ENCODE measurements around the gene CAMK1D. TPM values are rescaled to one million over a fixed set of nuclear protein-coding genes. Genes with fewer than 3 reads are reported as not detected.
A peak's percentile ranks its signal among the peaks of the same experiment; 100 is the strongest.

CAMK1D gene
- polyA plus RNA-seq, 1 donor (not counting 4 experiments of a cell fraction or from before 2014, with no cell fraction given) = 0.76 TPM

GRCh38 chr10:12350925-12351324, 1.6 kb downstream of the CAMK1D start:
- Histone ChIP-seq H3K9me1 (ENCODE audit: control insufficient read depth, extremely low read depth, insufficient read depth, low read length) (no peaks in the 10 kb centered on the region), H3K36me3 (ENCODE audit: control insufficient read depth in 2 of 2, extremely low read depth in 1 of 2, insufficient read depth in 2 of 2, low read length in 2 of 2) (no peaks in the 10 kb centered on the region), H3K4me3 (ENCODE audit: control insufficient read depth in 2 of 3, extremely low read depth in 1 of 3, insufficient read depth in 2 of 3, low read depth in 1 of 3, low read length in 3 of 3) (peak overlapping the region in 2 of 3 experiments; percentile 68 to 78), H2AFZ (ENCODE audit: control insufficient read depth, low read length) (no peak overlapping the region), H3K27me3 (ENCODE audit: control insufficient read depth, extremely low read depth, insufficient read depth, low read length) (peaks cover 28% of the 10 kb centered on the region), H3K4me2 (ENCODE audit: control insufficient read depth, extremely low read depth, insufficient read depth, low read depth, low read length) (peak overlapping the region; percentile 99), H3K4me1 (ENCODE audit: control insufficient read depth, extremely low read depth, insufficient read depth, low read length) (peaks cover 8% of the 10 kb centered on the region), H3K9ac (ENCODE audit: control insufficient read depth, extremely low read depth, insufficient read depth, low read length) (peak overlapping the region; percentile 62), H3K9me3 (ENCODE audit: control insufficient read depth, low read depth, low read length) (no peaks in the 10 kb centered on the region), H3K27ac (ENCODE audit: control insufficient read depth, insufficient read depth, low read length) (no peak overlapping the region), H4K20me1 (ENCODE audit: control insufficient read depth, extremely low read depth, insufficient read depth, low read length) (no peaks in the 10 kb centered on the region), H3K79me2 (ENCODE audit: control insufficient read depth, insufficient read depth, low read length) (no peaks in the 10 kb centered on the region)
- DNase-seq (ENCODE audit: low read depth, low spot score) = no peak
- dilution Hi-C loops (cut with MboI; ENCODE audit: extremely low pct_ligation_motif_present, low sequenced_read_pairs) = no loop called here
- no peak for TF ChIP-seq EZH2 (IDR thresholded peaks at IDR 0.05; ENCODE audit: low read length)
- TF ChIP-seq CTCF (optimal IDR thresholded peaks at IDR 0.05 in 1 of 3, IDR thresholded peaks at IDR 0.05 in 1 of 3, conservative IDR thresholded peaks at IDR 0.05 in 1 of 3; ENCODE audit: extremely low read depth in 1 of 3, insufficient read depth in 2 of 3, low read length in 3 of 3) = no peak
- FAIRE-seq = peak; percentile 34

- Histone ChIP-seq H3K9me3 (ENCODE audit: control insufficient read depth, low read depth, low read length) (no peaks in the 10 kb centered on the region), H3K27ac (ENCODE audit: control insufficient read depth, insufficient read depth, low read length) (no peak overlapping the region), H2AFZ (ENCODE audit: control insufficient read depth, low read length) (no peak overlapping the region), H3K79me2 (ENCODE audit: control insufficient read depth, insufficient read depth, low read length) (no peaks in the 10 kb centered on the region), H3K27me3 (ENCODE audit: control insufficient read depth, extremely low read depth, insufficient read depth, low read length) (peaks cover 30% of the 10 kb centered on the region), H3K4me3 (ENCODE audit: control insufficient read depth in 2 of 3, extremely low read depth in 1 of 3, insufficient read depth in 2 of 3, low read depth in 1 of 3, low read length in 3 of 3) (no peak overlapping the region), H3K9ac (ENCODE audit: control insufficient read depth, extremely low read depth, insufficient read depth, low read length) (no peak overlapping the region), H3K36me3 (ENCODE audit: control insufficient read depth in 2 of 2, extremely low read depth in 1 of 2, insufficient read depth in 2 of 2, low read length in 2 of 2) (no peaks in the 10 kb centered on the region), H3K4me2 (ENCODE audit: control insufficient read depth, extremely low read depth, insufficient read depth, low read depth, low read length) (no peak overlapping the region), H3K4me1 (ENCODE audit: control insufficient read depth, extremely low read depth, insufficient read depth, low read length) (peaks cover 8% of the 10 kb centered on the region), H4K20me1 (ENCODE audit: control insufficient read depth, extremely low read depth, insufficient read depth, low read length) (no peaks in the 10 kb centered on the region), H3K9me1 (ENCODE audit: control insufficient read depth, extremely low read depth, insufficient read depth, low read length) (no peaks in the 10 kb centered on the region)
- no peak for TF ChIP-seq EZH2 (IDR thresholded peaks at IDR 0.05; ENCODE audit: low read length)
- no peak for TF ChIP-seq CTCF (optimal IDR thresholded peaks at IDR 0.05 in 1 of 3, IDR thresholded peaks at IDR 0.05 in 1 of 3, conservative IDR thresholded peaks at IDR 0.05 in 1 of 3; ENCODE audit: extremely low read depth in 1 of 3, insufficient read depth in 2 of 3, low read length in 3 of 3)
- no peak for FAIRE-seq
- no peak for DNase-seq (ENCODE audit: low read depth, low spot score)
- dilution Hi-C loops (cut with MboI; ENCODE audit: extremely low pct_ligation_motif_present, low sequenced_read_pairs) = no loop called here
Measured at GRCh38 chr10:12351447-12351846, 2.1 kb downstream of the CAMK1D start.

Data from keratinocyte (primary cell).